Vagina (tissue), 2 donors: Measurements from ENCODE around the gene DNAJC6.

Experiments used
- POLR2A ChIP-seq, 2 donors: fragments of 450-650 bp; IDR thresholded peaks; one replicate each; pipeline ENCODE4 v1.6.1; 2017; ENCODE audit warnings: antibody characterized with exemption in 2 of 2, mild to moderate bottlenecking in 2 of 2, moderate library complexity in 2 of 2
- POLR2AphosphoS5 ChIP-seq, 2 donors: sonication (generic); formaldehyde crosslinking; IDR thresholded peaks; one replicate each; pipeline ENCODE4 v1.9.0; 2017; ENCODE audit warnings: antibody characterized with exemption in 2 of 2, mild to moderate bottlenecking in 2 of 2, low read depth in 1 of 2; ENCODE audit not compliant: insufficient read depth in 1 of 2
- TF ChIP-seq, protein P1 (sequence below), 3 experiments: fragments of 450-650 bp in 2 of 3; fragments of 200-600 bp in 1 of 3; sonication (generic) in 1 of 3; IDR thresholded peaks; one replicate each; pipeline ENCODE4 v1.5.1; 2017 to 2019; ENCODE audit warnings: antibody characterized with exemption in 3 of 3, mild to moderate bottlenecking in 2 of 3, moderate library complexity in 2 of 3

DNA sequence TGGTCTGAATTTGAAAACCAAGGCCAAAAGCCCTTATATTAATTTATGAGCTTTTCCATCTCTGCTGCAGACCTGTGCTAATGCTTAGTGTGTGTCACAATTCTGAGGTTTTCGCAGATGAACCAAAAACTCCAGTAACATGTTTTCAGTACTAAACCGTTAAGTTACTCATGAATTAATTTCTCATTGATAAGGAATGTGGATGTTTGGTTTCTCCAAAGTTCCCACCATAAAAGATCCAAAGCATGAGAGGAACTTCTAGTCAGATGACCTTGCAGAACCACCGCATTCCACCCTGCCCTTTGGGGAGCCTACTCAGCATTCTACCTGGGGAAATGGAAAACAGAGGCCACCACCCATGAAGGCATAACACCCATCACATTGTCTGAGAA lies 103.6 kb downstream of the DNAJC6 start:
- TF ChIP-seq, protein P1, sequence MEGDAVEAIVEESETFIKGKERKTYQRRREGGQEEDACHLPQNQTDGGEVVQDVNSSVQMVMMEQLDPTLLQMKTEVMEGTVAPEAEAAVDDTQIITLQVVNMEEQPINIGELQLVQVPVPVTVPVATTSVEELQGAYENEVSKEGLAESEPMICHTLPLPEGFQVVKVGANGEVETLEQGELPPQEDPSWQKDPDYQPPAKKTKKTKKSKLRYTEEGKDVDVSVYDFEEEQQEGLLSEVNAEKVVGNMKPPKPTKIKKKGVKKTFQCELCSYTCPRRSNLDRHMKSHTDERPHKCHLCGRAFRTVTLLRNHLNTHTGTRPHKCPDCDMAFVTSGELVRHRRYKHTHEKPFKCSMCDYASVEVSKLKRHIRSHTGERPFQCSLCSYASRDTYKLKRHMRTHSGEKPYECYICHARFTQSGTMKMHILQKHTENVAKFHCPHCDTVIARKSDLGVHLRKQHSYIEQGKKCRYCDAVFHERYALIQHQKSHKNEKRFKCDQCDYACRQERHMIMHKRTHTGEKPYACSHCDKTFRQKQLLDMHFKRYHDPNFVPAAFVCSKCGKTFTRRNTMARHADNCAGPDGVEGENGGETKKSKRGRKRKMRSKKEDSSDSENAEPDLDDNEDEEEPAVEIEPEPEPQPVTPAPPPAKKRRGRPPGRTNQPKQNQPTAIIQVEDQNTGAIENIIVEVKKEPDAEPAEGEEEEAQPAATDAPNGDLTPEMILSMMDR (IDR thresholded peaks at IDR 0.05): no peak
- TF ChIP-seq POLR2AphosphoS5 (IDR thresholded peaks at IDR 0.05; ENCODE audit: insufficient read depth in 1 of 2, low read depth in 1 of 2) (no peak), POLR2A (IDR thresholded peaks at IDR 0.05) (no peak)
